Endothelial cell of umbilical vein (primary cell): ENCODE measurements around the gene SPTSSA. TPM values are rescaled to one million over a fixed set of nuclear protein-coding genes. Genes with fewer than 3 reads are reported as not detected.

Source experiments
- BruUV-seq: library from RNA; stranded (reverse); fragments of 400-500 nt; replicated peaks from 2 replicates; lab custom pipeline; 2021; lab: Mats Ljungman, UMichigan
- CTCF ChIA-PET: fragments of 300-600, 350-600 bp; sonication (Branson Sonifier 250); formaldehyde crosslinking; loops from one replicate; lab custom pipeline; 2021; ENCODE audit warnings: antibody characterized with exemption, inconsistent platforms; lab: Charles Lee
- POLR2A ChIA-PET: fragments of 300-600, 350-600 bp; sonication (Branson Sonifier 250); formaldehyde crosslinking; loops from one replicate; lab custom pipeline; 2021; ENCODE audit warnings: antibody characterized with exemption, inconsistent platforms; lab: Charles Lee
- DNase-seq: peaks from one replicate; pipeline ENCODE4 v3.0.0-alpha.2; 2011; ENCODE audit warnings: low read depth, low spot score
- FAIRE-seq: peaks from 2 replicates; lab custom pipeline; 2011; peaks lifted over from hg19 to GRCh38; lab: Jason Lieb, UNC
- H2AFZ ChIP-seq: 2 replicates; pipeline ENCODE4 v1.6.0; 2012; ENCODE audit warnings: low read depth, low read length, control low read depth, inconsistent platforms
- H3K27ac ChIP-seq: 2 replicates; pipeline ENCODE4 v1.5.1; 2011; ENCODE audit warnings: low read depth, mild to moderate bottlenecking, control low read depth, low read length, moderate library complexity; ENCODE audit not compliant: insufficient read depth
- H3K27me3 ChIP-seq, 2 experiments: 2 replicates each; pipeline versions ENCODE4 v1.6.0 to v1.6.1; 2011; ENCODE audit warnings: low read length in 2 of 2, mixed read lengths in 1 of 2; ENCODE audit not compliant: control insufficient read depth in 2 of 2, insufficient read depth in 2 of 2
- H3K36me3 ChIP-seq, 2 experiments: 2 replicates in 1 of 2; 3 replicates in 1 of 2; pipeline ENCODE4 v1.5.1; 2011; ENCODE audit warnings: low read length in 2 of 2, mild to moderate bottlenecking in 1 of 2, moderate library complexity in 1 of 2; ENCODE audit not compliant: control insufficient read depth in 2 of 2, insufficient read depth in 2 of 2; ENCODE audit errors: extremely low read depth in 1 of 2
- H3K4me1 ChIP-seq: 3 replicates; pipeline ENCODE4 v1.5.1; 2011; ENCODE audit warnings: mild to moderate bottlenecking, low read length; ENCODE audit not compliant: control insufficient read depth, insufficient read depth; ENCODE audit errors: extremely low read depth
- H3K4me2 ChIP-seq: 2 replicates; pipeline ENCODE4 v1.6.1; 2011; ENCODE audit warnings: low read length, control low read depth, mixed read lengths; ENCODE audit not compliant: insufficient read depth
- H3K4me3 ChIP-seq, 3 experiments: fragments of 200-600 bp in 1 of 3; sonication (generic), shearing (Covaris generic) in 1 of 3; replicated peaks in 1 of 3; 2 replicates each; pipeline ENCODE4 v1.5.1; 2011 to 2016; ENCODE audit warnings: control low read depth in 3 of 3, low read length in 3 of 3, mild to moderate bottlenecking in 2 of 3, inconsistent platforms in 1 of 3, low read depth in 1 of 3, moderate library complexity in 1 of 3; ENCODE audit not compliant: insufficient read depth in 1 of 3
- H3K79me2 ChIP-seq: 2 replicates; pipeline ENCODE4 v1.6.0; 2012; ENCODE audit warnings: low read length, inconsistent platforms; ENCODE audit not compliant: control insufficient read depth, insufficient read depth
- H3K9ac ChIP-seq: replicated peaks from 2 replicates; pipeline ENCODE3; 2011; ENCODE audit warnings: low read length, control low read depth; ENCODE audit not compliant: insufficient read depth; ENCODE audit errors: extremely low read depth
- H3K9me1 ChIP-seq: replicated peaks from 3 replicates; pipeline ENCODE4 v1.6.0; 2011; ENCODE audit warnings: mild to moderate bottlenecking, low read length; ENCODE audit not compliant: control insufficient read depth, insufficient read depth; ENCODE audit errors: extremely low read depth
- H3K9me3 ChIP-seq: replicated peaks from 2 replicates; pipeline ENCODE4 v1.5.1; 2012; ENCODE audit warnings: low read length, inconsistent platforms; ENCODE audit not compliant: control insufficient read depth, insufficient read depth
- H4K20me1 ChIP-seq: replicated peaks from 2 replicates; pipeline ENCODE3; 2011; ENCODE audit warnings: mild to moderate bottlenecking, low read length; ENCODE audit not compliant: control insufficient read depth, insufficient read depth; ENCODE audit errors: extremely low read depth
- EZH2 ChIP-seq: IDR thresholded peaks from 2 replicates; pipeline ENCODE4 v1.6.1; 2012; ENCODE audit warnings: borderline replicate concordance, low read depth, mild to moderate bottlenecking, moderate library complexity, low read length, inconsistent platforms; ENCODE audit not compliant: severe bottlenecking
- FOS ChIP-seq: IDR thresholded peaks from 2 replicates; pipeline ENCODE4 v1.6.1; 2011; ENCODE audit warnings: mild to moderate bottlenecking, low read length, moderate library complexity, borderline replicate concordance; ENCODE audit not compliant: insufficient read depth
- GATA2 ChIP-seq: IDR thresholded peaks from 2 replicates; pipeline ENCODE4 v1.7.0; 2011; ENCODE audit warnings: low read depth, mild to moderate bottlenecking, moderate library complexity, mixed read lengths, low read length; ENCODE audit not compliant: insufficient read length, insufficient read depth
- JUN ChIP-seq: IDR thresholded peaks from 2 replicates; pipeline ENCODE4 v1.6.1; 2011; ENCODE audit warnings: borderline replicate concordance, low read depth; ENCODE audit not compliant: insufficient read length, insufficient read depth
- MYC ChIP-seq: IDR thresholded peaks from one replicate; pipeline ENCODE4 v1.6.1; 2011; ENCODE audit warnings: mild to moderate bottlenecking, low read depth, low read length
- POLR2A ChIP-seq: IDR thresholded peaks from 2 replicates; pipeline ENCODE4 v1.6.1; 2012; ENCODE audit warnings: low read depth, mild to moderate bottlenecking, control low read depth, low read length
- POLR2AphosphoS5 ChIP-seq: IDR thresholded peaks from 2 replicates; pipeline ENCODE4 v1.6.1; 2012; ENCODE audit warnings: low read depth, mild to moderate bottlenecking, control low read depth, low read length, moderate library complexity; ENCODE audit not compliant: insufficient read depth
- dilution Hi-C: fragments of 300-500 bp; cut with MboI; formaldehyde crosslinking; loops from one replicate; pipeline ENCODE4 v1.15.0; 2019; ENCODE audit warnings: low sequenced_read_pairs; ENCODE audit not compliant: extremely low pct_ligation_motif_present
- intact Hi-C: fragments of 100-400 bp; cut with micrococcal nuclease; formaldehyde crosslinking; loops from one replicate; pipeline ENCODE4 v1.10.0; 2022
- polyA plus RNA-seq, 4 experiments: library from polyadenylated mRNA; depleted of rRNA in 3 of 4; stranded (reverse) in 3 of 4; unstranded in 1 of 4; fragments of >200 nt; gene quantifications; 2 replicates each; pipeline versions ENCODE4 v1.2.1 to v1.2.3, GENCODE V29; 2011 to 2012; ENCODE audit warnings: missing spikeins in 1 of 4
- total RNA-seq: library from RNA; stranded (reverse); gene quantifications from 2 replicates; pipeline ENCODE4 v1.2.3, GENCODE V29; 2021
- TF ChIP-seq, protein P1 (sequence below): IDR thresholded peaks from 2 replicates; pipeline ENCODE4 v1.6.1; 2011; ENCODE audit not compliant: insufficient read depth, insufficient read length
- TF ChIP-seq, protein P2 (sequence below), 2 donors: IDR thresholded peaks; 1 replicate in 1 of 2; 2 replicates in 1 of 2; pipeline ENCODE4 v1.5.1; 2011; ENCODE audit warnings: low read length in 2 of 2, mild to moderate bottlenecking in 2 of 2, moderate library complexity in 2 of 2, control low read depth in 1 of 2, inconsistent platforms in 1 of 2, low read depth in 1 of 2; ENCODE audit not compliant: insufficient read depth in 1 of 2; ENCODE audit errors: extremely low read depth in 1 of 2

The SPTSSA gene
- total and polyA plus RNA-seq, 2 donors (not counting 3 experiments of a cell fraction or from before 2014, with no cell fraction given): 21.3 to 24.3 TPM

DNA sequence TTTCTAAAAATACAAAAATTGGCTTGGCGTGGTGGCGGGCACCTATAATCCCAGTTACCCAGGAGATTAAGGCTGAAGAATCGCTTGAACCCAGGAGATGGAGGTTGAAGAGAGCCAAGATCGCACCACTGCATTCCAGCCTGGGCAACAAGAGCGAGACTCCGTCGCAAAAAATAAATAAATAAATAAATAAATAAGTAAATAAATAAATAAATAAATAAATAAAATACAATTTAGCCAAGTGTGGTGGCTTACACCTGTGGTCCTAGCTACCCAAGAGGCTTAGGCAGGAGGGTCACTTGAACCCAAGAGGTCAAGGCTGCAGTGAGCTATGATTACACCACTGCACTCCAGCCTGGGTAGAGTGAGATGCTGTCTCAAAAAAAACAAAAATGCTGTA, 26.5 kb upstream of the SPTSSA start:
- dilution Hi-C loops: no loop called here
- H3K79me2 ChIP-seq: no peaks in the 10 kb centered on the region
- no TSS peak for BruUV-seq
- no peak overlapping the region for H3K4me3 ChIP-seq
- no peak overlapping the region for H3K9ac ChIP-seq
- no peaks in the 10 kb centered on the region for H3K4me1 ChIP-seq
- no peaks in the 10 kb centered on the region for H3K36me3 ChIP-seq
- no peak overlapping the region for H3K4me2 ChIP-seq
- no peaks in the 10 kb centered on the region for H3K27me3 ChIP-seq
- no peak for DNase-seq
- H3K9me1 ChIP-seq: no peaks in the 10 kb centered on the region
- H4K20me1 ChIP-seq: no peaks in the 10 kb centered on the region
- intact Hi-C loops: no loop called here
- TF ChIP-seq EZH2 (no peak), POLR2AphosphoS5 (no peak), JUN (no peak), FOS (no peak), GATA2 (no peak), POLR2A (no peak), MYC (no peak)
- TF ChIP-seq, protein P1, sequence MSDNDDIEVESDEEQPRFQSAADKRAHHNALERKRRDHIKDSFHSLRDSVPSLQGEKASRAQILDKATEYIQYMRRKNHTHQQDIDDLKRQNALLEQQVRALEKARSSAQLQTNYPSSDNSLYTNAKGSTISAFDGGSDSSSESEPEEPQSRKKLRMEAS: no peak
- TF ChIP-seq, protein P2, sequence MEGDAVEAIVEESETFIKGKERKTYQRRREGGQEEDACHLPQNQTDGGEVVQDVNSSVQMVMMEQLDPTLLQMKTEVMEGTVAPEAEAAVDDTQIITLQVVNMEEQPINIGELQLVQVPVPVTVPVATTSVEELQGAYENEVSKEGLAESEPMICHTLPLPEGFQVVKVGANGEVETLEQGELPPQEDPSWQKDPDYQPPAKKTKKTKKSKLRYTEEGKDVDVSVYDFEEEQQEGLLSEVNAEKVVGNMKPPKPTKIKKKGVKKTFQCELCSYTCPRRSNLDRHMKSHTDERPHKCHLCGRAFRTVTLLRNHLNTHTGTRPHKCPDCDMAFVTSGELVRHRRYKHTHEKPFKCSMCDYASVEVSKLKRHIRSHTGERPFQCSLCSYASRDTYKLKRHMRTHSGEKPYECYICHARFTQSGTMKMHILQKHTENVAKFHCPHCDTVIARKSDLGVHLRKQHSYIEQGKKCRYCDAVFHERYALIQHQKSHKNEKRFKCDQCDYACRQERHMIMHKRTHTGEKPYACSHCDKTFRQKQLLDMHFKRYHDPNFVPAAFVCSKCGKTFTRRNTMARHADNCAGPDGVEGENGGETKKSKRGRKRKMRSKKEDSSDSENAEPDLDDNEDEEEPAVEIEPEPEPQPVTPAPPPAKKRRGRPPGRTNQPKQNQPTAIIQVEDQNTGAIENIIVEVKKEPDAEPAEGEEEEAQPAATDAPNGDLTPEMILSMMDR (IDR thresholded peaks at IDR 0.05; ENCODE audit: extremely low read depth in 1 of 2, insufficient read depth in 1 of 2, low read depth in 1 of 2, low read length in 2 of 2): no peak
- FAIRE-seq: no peak
- POLR2A ChIA-PET: no interaction called here
- CTCF ChIA-PET: no interaction called here
- H3K9me3 ChIP-seq: no peaks in the 10 kb centered on the region
- no peak overlapping the region for H3K27ac ChIP-seq
- H2AFZ ChIP-seq: no peak overlapping the region
